NCI-H460 (cell line): ENCODE data around the gene MYPOP. TPM values are rescaled to one million over a fixed set of nuclear protein-coding genes. Genes with fewer than 3 reads are reported as not detected.

Experiments used
- DNase-seq: peaks from one replicate; pipeline ENCODE4 v3.0.0-alpha.2; 2016; ENCODE audit warnings: low read depth; ENCODE audit errors: extremely low read depth
- polyA plus RNA-seq: library from polyadenylated mRNA; depleted of rRNA; stranded (reverse); fragments of >200 nt; gene quantifications from 2 replicates; pipeline ENCODE4 v1.2.3, GENCODE V29; 2014; cell fraction: nucleus; rRNA removed
- total RNA-seq: library from RNA; depleted of rRNA; stranded (reverse); fragments of >200 nt; shearing (Covaris generic); gene quantifications from 2 replicates; pipeline ENCODE4 v1.2.3, GENCODE V29; 2014; rRNA removed

MYPOP gene
- 1.2 and 2.7 TPM in 2 replicates for total RNA-seq
- polyA plus RNA-seq = 0.35 and 2.1 TPM in 2 replicates

- DNase-seq = no peak
These were observed at the start of gene MYPOP for GRCh38 chr19:45901912-45902650. TSS of gene MYPOP (minus strand) at chr19:45902613. CDS start at chr19:45901773, 840 bp downstream.

GRCh38 chr19:45947926-45948325, 45.5 kb upstream of the MYPOP start:
- no peak for DNase-seq

GRCh38 chr19:45940515-45940805, 38.0 kb upstream of the MYPOP start:
- no peak for DNase-seq

- DNase-seq = no peak
These were observed 37.5 kb upstream of the MYPOP start for GRCh38 chr19:45939792-45940514.

GRCh38 chr19:45938733-45939319, 36.4 kb upstream of the MYPOP start:
- DNase-seq = no peak

- no peak for DNase-seq
These were observed 32.9 kb upstream of the MYPOP start for GRCh38 chr19:45935267-45935666.

- DNase-seq = no peak
These were observed 32.3 kb upstream of the MYPOP start for GRCh38 chr19:45934551-45935230.

GRCh38 chr19:45933759-45934158, 31.3 kb upstream of the MYPOP start:
- DNase-seq = no peak

GRCh38 chr19:45931055-45931454, 28.6 kb upstream of the MYPOP start:
- no peak for DNase-seq

GRCh38 chr19:45929247-45929646, 26.8 kb upstream of the MYPOP start:
- no peak for DNase-seq

- DNase-seq = peak; percentile 85
These were observed 25.3 kb upstream of the MYPOP start for GRCh38 chr19:45927565-45928261.

- DNase-seq = no peak
These were observed 22.6 kb upstream of the MYPOP start for GRCh38 chr19:45924891-45925447.

GRCh38 chr19:45922281-45922680, 19.9 kb upstream of the MYPOP start:
- no peak for DNase-seq

GRCh38 chr19:45920458-45920857, 18.0 kb upstream of the MYPOP start:
- DNase-seq = no peak

GRCh38 chr19:45919678-45920077, 17.3 kb upstream of the MYPOP start:
- no peak for DNase-seq

- DNase-seq = no peak
These were observed 16.3 kb upstream of the MYPOP start for GRCh38 chr19:45918721-45919120.

- DNase-seq = no peak
These were observed 15.1 kb upstream of the MYPOP start for GRCh38 chr19:45917421-45918091.

GRCh38 chr19:45913874-45914830, 11.7 kb upstream of the MYPOP start, which contains the start of gene NANOS2:
TSS of gene NANOS2 (minus strand) at chr19:45914778. CDS start at chr19:45914693, 85 bp downstream.
- no peak for DNase-seq
